GM18870 (cell line): ENCODE data around the gene SRSF1.
"Not testable (repeated sequence)": the region's sequence is repeated elsewhere in the genome, so short reads cannot be mapped to it uniquely, and the experiment has no call there.

Source experiments
- ATAC-seq: cut with Tn5 transposase; IDR thresholded peaks from one replicate; pipeline ENCODE4 v1.9.1; 2021; ENCODE audit warnings: moderate library complexity; ENCODE audit not compliant: unreplicated experiment

The SRSF1 gene

DNA sequence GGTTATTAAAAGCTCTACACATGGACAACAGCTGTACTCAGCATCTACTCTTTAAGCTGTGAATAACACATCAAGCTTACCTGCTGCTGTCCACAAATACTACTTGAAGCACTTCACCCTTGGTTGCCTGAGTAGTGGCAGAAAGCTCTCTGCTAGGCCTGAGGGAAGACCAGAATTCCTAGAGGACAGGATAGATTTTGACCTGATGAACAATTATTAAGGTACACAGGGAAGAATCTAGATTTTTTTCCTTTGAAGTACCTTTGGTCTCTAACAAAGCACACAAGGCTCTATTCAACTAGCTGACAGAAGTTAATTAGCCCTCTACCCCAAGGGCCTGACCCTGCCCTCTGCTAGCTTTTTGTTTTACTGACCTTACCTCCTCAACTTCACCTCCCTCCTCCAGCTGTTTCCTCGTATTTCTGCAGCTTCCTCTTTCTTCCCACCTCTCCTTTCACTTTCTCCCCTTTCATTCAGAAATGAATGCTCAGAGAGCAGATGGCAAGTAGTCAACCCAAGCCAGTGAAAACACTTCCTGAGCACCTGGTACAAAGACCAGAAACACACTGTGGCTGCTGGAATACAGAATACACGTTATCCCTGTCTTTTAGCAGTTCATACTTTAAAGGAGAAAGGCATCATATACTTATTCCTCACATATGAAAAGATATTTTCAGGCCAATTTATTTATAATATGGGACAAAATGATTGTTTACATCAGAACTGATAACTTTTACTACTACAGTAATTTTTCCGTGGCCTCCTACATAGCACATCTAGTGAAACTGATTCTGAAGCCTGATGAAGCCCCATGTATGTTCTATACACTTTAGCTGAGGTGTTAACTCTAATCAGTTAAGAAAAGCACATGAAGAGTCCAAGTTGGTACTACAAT is 13.3 kb downstream of the SRSF1 start:
- no peak for ATAC-seq

DNA sequence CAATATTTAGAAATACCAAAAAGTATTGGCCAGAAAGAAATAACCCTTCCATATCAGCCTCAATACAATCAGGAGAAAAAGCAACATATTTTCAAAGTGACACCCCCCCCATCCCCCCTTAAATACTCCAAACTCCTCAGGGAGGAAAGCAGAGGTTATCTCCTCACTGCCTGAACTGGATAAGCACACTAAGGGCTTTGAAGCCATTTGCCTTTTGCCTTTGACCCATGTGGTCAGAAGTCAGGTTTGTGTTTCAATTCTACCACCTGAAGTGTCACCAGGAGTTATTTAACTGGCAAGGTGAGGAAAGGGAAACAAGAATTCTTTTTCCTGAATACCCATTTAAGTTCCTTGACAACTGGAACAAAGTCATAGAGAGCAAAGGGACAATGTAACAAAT is 15.5 kb downstream of the SRSF1 start:
- no peak for ATAC-seq

DNA sequence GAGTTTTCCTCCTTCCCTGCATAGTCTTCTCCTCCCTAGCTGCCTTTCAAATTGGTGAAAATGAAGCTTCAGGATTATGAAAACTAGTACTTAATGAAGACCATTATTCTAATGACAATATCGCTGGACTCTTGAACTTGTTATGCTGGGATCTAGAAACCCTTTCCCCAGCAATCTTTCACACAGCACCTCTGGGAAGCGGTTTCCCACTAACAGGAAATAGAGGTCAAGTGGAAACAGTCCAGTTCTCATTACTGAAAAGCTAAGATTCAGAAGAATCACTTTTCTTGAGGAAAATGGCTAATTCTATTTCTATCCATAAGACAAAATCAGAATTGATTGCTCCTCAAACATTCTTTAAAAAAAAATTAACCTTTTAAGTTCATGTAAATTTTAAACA is 17.0 kb downstream of the SRSF1 start:
- no peak for ATAC-seq

DNA sequence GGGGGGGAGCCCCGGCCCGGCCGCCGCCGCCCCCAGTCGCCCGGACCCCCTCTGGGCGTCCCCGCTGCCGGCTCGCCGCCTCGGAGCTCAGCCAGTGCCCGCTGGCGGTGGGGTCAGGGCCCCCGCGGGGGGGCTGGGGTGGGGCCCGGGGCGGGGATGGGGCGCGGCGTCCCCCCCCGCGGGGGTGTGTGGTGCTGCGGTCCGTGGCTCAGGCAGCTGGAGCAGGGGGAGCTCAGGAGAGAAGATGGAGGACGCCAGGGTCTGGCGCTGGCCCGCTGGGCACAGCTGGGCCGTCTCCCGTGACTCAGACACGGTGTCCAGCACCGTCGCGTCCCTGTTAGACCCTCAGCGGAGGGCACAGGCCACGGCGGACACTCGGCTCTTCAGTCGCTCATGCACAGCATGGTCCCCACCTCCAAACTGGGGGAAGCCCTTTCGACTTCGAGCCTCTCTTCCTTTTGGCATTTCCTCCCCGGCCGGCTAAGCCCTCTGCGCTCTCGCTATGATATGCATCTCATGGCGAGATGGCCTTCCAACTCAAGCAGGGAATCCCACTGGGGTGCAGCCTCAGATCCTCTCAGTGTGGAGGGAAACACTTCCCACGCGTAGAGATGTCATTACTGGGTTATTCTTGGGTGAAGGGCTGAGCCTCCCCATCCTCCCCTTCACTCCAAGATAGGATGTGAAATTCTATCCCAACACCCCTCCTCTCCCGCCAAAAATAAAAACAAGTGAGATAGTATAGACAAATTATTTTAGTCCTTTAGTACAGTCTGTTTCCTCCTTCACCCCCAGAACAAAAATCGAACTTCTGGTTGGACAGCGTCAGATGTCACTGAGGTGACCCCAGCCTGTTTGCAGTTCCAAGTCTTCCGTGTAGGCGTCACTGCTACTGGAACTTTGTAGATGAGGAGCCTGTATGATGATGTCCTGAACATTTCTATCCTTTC is 18.5 kb downstream of the SRSF1 start:
- ATAC-seq, result peak; percentile 42

DNA sequence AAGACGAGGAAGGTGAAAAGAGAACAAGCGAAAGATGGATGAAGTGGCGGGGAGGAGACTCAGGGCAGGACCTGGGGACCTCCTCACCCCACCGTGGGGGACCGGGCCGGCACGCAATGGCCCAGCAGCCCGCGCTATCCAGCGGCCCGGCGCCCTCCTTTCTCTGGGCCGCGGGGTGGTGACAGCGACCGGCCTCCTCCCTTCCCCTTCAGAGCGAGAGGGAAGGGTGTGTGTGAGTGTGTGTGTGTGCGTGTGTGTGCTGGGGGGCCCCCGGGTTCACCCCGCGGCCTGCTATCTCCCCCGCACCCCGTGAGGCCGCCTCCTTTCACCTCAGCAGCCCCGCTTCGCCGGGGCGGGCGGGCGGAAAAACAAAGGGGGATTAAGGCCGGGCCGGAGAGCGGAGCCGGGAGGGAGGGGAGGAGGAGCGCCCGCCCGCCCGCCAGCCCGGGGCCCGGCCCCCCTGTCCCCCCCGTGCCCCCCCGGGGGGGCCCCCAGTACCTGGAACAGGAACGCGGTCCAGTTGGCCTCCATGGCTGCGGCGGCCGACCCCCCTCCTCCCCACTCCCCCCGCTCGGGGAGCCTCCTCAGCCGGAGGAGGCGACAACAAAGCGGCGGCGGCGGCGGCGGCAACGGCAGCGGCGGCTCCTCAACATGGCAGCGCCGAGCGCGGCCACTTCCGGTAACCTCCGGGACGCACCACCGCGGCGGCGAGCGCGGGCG is 19.3 kb downstream of the SRSF1 start, which contains the start of gene VEZF1:
Gene VEZF1, minus strand, starts transcription at position 674 of the 720 bp plus-strand sequence. Its CDS starts 143 bp downstream, at position 531.
- peak; percentile 21 for ATAC-seq

DNA sequence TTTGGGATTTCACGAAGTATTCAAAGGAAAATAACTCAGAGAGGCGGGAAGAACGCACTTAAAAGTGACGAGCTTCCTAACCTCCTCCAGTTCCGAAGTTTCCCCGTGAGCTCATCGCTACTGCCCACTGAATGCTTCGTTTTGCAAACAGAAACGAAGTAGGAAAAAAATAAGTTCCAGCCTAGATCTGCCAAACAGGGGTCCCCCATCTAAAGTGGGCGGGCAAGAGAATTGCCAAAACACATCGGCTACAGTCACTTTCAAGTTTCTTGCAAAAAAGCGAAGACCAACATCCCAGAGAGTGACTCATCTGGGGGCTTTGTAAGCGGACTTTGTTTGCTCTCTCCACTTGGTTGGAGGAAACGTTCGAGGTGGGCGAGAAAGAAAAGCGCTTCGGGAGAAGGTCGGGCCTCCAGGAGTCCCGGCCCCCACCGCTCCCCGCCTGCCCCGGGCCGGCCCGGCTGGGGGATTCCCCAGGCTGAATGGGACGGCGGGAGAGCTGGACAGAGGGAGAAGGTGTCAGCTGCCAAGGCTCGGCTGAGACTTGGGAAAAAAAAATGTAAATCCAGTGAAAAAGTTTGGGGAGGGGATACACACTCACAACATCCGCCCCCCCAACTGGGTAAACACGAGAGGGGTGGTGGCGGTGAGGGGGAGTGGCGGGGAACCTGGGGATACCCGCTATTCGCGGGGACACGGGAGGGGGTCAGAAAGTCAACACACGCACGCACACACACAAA is 20.0 kb downstream of the SRSF1 start:
- no peak for ATAC-seq

DNA sequence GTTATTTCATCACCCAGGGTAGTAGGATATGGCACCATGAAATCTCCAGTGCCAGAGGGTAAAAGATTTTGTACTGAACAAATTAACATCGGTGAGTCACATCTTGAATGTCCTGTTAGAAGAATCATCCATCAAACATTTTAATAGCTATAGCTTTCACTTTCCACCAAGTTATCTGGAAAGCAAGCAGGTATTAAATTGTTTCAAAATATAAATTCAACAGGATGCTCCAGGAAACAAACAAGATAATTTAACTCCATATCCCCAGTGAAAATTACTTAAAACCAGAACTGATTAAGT is 21.4 kb downstream of the SRSF1 start:
- no peak for ATAC-seq

DNA sequence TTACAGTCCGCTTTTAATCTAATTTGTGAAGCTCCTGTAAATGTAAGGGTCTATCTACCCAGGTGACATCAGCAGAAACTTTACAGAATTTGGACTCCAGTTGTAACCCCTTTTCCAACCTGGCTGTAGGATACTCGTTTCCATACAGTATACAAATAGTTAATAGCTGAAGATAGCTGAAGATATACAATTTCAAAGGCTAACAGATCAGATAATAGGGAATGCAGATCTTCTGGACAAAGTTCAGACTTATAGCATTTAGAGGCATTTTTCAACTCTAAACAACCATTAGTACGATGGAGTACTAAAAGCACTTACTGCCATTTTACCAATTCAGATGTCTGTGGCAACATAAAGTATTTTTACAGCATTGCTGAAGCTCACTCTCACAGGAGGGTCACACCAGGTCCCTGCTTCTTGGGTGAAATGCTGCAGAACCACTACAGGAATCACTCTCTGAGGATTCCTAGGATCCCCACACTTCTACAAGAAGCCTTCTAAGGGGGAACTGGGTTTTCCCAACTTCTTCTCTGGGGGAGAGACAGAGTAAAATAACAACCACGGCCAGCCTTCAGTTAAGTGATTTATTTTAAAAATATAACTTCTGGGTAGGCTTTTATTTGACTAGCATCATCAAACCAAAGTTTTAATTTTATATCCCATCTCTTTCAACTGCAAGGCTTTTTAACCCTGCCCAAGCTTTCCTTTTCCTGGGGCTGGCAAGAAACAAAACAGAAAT is 21.9 kb downstream of the SRSF1 start:
- ATAC-seq, result no peak

DNA sequence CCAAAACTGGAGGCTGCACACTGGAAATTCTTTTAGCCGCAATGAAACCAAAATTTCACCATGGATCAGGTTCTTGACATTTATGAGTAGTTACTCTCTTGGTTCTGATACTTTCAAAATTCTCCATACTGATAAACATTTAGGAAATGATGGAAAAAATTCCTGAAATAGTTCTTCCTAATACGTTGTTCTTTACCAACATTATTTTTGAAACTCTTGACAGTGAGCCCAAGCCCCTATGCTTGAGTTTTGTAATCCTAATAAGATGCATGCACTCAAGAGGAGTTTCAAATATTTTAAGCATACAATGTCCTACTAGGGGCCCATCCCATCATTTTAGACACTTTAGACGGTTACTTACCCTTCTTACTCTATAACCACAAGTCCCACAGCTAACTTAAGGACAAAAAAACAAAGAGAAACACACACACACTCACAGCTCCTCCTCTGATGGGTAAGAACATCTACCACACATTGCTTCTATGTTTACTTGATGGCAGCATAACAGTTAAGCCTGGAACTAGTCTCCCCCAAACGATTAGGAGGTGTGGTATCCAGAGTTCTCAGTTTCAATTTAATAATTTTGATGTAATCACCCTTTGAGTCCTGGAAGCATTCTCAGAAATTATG is 22.7 kb downstream of the SRSF1 start:
- ATAC-seq, result no peak

DNA sequence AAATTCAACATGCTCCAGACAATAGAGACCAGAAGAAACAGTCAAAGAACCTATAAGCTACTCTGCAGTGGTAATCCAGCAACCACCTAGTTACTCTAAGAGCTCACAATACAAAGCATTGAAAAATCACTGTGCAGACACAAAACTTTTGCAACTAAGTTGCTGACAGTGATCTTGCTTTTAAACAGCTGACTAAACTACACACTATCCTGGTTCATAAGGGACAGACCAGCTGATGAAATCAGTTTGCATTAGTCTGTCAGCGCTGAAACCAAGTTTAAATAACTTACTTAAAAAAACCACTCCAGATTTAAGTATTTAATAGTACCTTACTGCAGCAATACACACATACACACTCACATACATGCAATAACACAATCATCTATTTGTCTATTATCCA is 23.6 kb downstream of the SRSF1 start:
- no peak for ATAC-seq

DNA sequence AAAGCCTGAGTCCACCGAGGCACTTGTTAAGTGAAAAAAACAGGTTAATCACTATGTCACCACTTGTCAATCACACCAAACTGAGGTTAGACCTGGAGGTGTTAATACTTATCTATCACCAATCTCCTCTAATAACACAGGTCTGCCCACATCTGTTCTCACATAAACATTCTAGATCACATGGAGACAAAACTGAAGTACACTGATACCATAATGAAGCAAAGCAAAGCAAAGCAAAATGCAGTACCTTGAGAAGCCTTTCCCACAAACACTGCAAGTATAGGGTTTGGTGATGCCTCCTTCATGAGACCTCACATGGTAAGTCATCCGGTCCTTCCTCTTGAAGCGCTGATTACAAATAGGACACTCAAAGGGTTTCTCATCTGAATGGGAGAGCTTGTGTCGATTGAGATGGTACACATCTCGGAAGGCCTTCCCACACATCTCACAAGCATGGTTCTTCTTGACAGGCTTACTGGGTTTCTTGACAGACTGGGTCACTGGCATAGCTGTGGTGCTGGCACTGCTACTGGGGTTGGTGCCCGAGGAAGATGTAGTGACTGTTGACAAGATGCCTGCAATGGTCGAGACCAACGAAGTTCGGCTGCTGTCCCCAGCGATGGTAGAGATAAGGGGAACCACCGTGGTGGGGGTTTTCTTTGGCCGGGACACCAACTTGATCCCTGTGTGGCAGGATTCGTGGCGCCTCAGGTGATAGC is 24.4 kb downstream of the SRSF1 start:
- no peak for ATAC-seq

DNA sequence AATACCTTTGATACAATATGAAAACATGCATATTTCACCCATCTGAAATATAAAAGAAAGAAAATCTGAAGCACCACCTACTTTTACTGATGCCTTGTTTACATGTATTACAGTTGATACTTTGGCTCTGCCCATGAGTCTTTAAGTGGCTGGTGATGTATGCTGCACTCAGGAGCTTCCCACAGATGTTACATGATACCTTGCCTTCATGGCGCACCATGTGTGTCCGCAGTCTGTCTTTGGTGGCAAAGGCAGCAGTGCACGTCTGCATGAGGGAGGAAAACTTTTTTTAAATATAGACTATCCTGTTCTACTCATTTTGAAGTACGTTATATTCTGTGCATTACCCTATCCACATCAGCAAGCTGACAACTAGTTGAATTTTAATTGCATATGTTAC is 26.5 kb downstream of the SRSF1 start:
- no peak for ATAC-seq

DNA sequence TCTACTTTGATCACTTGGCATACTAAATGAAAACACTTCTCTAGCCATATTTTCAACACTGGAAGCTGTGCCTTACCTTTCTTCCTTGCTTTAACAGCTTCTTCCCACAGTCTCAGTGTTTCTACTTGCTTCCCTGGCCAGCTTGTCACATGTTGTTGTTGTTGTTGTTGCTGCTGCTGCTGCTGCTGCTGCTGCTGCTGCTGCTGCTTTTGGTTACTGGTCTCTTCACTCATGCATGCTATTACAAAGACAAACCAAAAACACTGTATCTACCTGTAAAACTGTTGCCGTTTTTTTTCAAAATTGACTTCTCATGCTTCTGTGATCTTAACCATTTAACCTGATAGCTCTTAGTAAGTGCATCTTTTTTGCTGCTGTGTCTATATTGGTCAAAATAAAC is 28.0 kb downstream of the SRSF1 start:
- ATAC-seq, result no peak

DNA sequence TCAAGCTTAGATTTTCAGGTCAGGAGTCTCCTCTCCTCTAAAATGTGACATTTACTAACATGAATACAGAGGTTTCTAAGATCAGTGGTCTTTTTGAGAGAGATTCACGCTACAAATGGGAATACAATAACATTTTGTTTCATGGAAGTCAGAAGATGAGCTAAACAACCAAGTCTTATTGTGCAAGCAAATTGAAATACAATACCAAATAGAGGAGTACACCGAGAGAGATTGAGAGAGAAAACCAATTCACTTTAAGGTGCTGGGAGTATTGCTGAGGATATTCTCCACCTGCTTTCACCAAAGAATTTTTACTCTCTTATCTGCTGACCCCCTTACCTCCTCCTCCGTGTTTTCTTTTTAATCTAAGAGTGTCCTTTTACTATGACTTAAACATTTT is 30.5 kb downstream of the SRSF1 start:
- no peak for ATAC-seq

DNA sequence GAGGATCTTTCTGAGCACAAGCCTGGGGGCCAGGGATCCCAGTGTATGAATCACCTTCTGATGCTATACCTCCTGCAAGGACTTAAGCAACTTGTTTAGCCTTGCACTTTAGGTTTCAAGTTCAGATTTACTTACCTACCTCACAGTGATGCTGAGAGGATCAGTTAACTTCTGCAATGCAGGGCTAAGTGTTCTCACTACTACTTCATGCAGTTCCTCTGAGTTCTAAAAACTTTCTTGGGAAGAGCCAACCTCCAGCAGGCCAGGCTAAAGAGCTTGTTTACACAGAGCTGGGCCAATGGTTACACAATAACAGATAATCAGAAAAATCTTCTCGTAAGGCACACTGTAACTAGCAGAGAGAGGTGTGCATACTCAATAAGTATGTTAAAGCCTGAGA is 32.0 kb downstream of the SRSF1 start:
- no peak for ATAC-seq

DNA sequence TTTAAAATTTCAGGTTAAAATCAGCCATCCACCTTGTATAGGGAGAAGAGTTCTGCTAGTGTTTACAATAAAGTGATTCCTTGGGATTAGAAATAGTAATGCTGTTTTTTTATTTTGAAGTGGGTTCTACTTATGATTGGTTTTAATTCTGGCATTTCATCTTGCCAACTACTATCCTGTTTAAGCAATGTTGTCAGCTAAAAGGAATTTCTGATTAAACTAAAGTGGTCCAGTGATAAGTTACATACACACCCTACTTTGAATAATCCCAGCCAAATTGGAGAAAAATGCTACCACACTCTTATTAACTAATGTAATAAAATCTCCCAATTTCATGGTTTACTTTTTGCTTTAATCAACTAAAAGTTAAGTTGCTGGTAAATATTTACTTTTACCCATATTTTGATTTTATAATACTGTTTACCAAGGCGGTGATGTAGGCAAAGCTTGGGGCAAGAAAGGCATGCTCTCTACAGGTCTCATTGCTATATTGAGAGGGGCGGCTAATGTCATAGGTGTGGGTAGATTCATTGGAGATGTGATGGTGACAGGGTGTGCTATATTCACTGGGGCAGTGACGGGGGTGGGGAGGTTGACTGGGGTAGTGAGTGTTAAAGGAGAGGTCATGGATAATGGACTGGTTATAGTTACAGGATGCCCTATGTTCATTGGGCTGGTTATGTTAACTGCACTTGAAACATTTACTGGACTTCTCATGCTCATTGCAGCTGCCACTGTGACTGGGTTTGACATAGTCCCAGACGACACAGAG is 32.8 kb downstream of the SRSF1 start:
- not testable (repeated sequence) for ATAC-seq

DNA sequence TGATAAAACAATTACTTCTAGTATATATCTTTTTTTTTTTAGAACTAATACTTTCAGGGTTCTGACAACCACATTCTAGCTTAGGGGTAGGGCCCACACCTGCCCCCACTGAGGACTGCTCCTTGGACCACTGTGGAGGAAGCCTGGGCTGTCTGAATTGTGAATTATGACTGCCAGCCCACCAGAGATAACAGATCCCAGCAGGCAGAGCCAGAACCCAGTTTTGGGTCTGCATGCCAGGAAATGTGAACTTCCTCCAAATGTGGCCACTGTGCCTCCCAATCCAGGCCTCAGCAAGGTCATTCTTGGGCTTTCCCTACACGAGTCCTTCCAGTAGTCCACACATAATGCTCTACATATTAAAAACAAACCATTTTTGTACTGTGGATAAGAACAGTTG is 34.9 kb downstream of the SRSF1 start:
- no peak for ATAC-seq

DNA sequence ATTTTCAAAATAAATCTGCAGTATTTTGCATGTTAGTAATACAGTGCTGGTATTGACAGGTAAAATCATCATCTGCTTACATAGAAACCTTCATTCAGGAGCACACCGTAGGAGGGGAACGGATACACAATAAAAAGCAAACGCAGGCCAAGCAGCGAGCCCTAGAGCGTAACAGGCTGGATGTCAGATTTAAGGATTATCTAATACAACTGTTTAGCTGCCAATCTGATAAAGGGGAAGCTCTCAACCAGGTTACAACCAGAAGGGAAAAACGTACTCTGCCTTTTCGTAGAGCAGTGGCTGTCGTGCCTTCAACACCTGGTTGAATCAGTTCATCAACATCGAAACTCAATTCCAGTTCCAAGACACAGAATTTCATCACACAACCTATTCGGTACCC is 35.5 kb downstream of the SRSF1 start:
- no peak for ATAC-seq
